ENCODE measurements around the gene ARID3A.

Gene ARID3A

GRCh38 chr19:1007399-1008251 is 81.8 kb downstream of the ARID3A start:
- no peak for DNase-seq (ENCODE audit: low read depth)

- DNase-seq (ENCODE audit: low read depth): no peak
These were observed 82.6 kb downstream of the ARID3A start for GRCh38 chr19:1008268-1009040.

- DNase-seq (ENCODE audit: low read depth): no peak
These were observed 83.5 kb downstream of the ARID3A start for GRCh38 chr19:1009041-1009980.

- no peak for DNase-seq (ENCODE audit: low read depth)
These were observed 84.2 kb downstream of the ARID3A start for GRCh38 chr19:1009981-1010538.

GRCh38 chr19:1010586-1011510 is 85.0 kb downstream of the ARID3A start:
- DNase-seq (ENCODE audit: low read depth): no peak

GRCh38 chr19:1011831-1012333 is 86.0 kb downstream of the ARID3A start:
- DNase-seq (ENCODE audit: low read depth): no peak

- no peak for DNase-seq (ENCODE audit: low read depth)
These were observed 86.5 kb downstream of the ARID3A start for GRCh38 chr19:1012334-1012733.

- no peak for DNase-seq (ENCODE audit: low read depth)
These were observed 87.4 kb downstream of the ARID3A start for GRCh38 chr19:1013218-1013617.

GRCh38 chr19:1014161-1015060 is 88.6 kb downstream of the ARID3A start:
- DNase-seq (ENCODE audit: low read depth): no peak

- DNase-seq (ENCODE audit: low read depth): no peak
These were observed 89.4 kb downstream of the ARID3A start for GRCh38 chr19:1015061-1015781.

- DNase-seq (ENCODE audit: low read depth): no peak
These were observed 90.2 kb downstream of the ARID3A start for GRCh38 chr19:1015782-1016646.

GRCh38 chr19:1016647-1017114 is 90.8 kb downstream of the ARID3A start:
- no peak for DNase-seq (ENCODE audit: low read depth)

- DNase-seq (ENCODE audit: low read depth): no peak
These were observed 91.5 kb downstream of the ARID3A start for GRCh38 chr19:1017115-1017905.

GRCh38 chr19:1017906-1018305 is 92.1 kb downstream of the ARID3A start:
- no peak for DNase-seq (ENCODE audit: low read depth)

- DNase-seq (ENCODE audit: low read depth): no peak
These were observed 92.6 kb downstream of the ARID3A start for GRCh38 chr19:1018393-1018792.

- no peak for DNase-seq (ENCODE audit: low read depth)
These were observed 93.2 kb downstream of the ARID3A start for GRCh38 chr19:1018932-1019615.
